ENCODE data around the gene ODC1.

The ODC1 gene

GRCh38 chr2:10407432-10407831 lies 40.7 kb downstream of the ODC1 start:
- no peak for TF ChIP-seq CTCF (IDR thresholded peaks at IDR 0.05)
- H3K4me3 Mint-ChIP-seq: no peak overlapping the region
- DNase-seq: no peak
- H3K27ac Mint-ChIP-seq: no peak overlapping the region
- peaks cover 3% of the 10 kb centered on the region for H3K36me3 Mint-ChIP-seq (ENCODE audit: low read depth)
- no peaks in the 10 kb centered on the region for H3K9me3 Mint-ChIP-seq
- H3K4me1 Mint-ChIP-seq: peaks cover 52% of the 10 kb centered on the region
- peaks cover 19% of the 10 kb centered on the region for H3K27me3 Mint-ChIP-seq (ENCODE audit: low read depth, poor library complexity)

- no peak for TF ChIP-seq CTCF (IDR thresholded peaks at IDR 0.05)
- DNase-seq: no peak
- Mint-ChIP-seq H3K9me3 (no peaks in the 10 kb centered on the region), H3K27me3 (ENCODE audit: low read depth, poor library complexity) (peaks cover 19% of the 10 kb centered on the region), H3K27ac (no peak overlapping the region), H3K4me3 (no peak overlapping the region), H3K4me1 (peaks cover 52% of the 10 kb centered on the region), H3K36me3 (ENCODE audit: low read depth) (no peaks in the 10 kb centered on the region)
These were observed 41.5 kb downstream of the ODC1 start for GRCh38 chr2:10406491-10407188.

GRCh38 chr2:10406016-10406415 lies 42.1 kb downstream of the ODC1 start:
- H3K4me1 Mint-ChIP-seq: peaks cover 52% of the 10 kb centered on the region
- peaks cover 19% of the 10 kb centered on the region for H3K27me3 Mint-ChIP-seq (ENCODE audit: low read depth, poor library complexity)
- no peaks in the 10 kb centered on the region for H3K9me3 Mint-ChIP-seq
- DNase-seq: no peak
- TF ChIP-seq CTCF (IDR thresholded peaks at IDR 0.05): no peak
- no peak overlapping the region for H3K27ac Mint-ChIP-seq
- H3K4me3 Mint-ChIP-seq: no peak overlapping the region
- H3K36me3 Mint-ChIP-seq (ENCODE audit: low read depth): peaks cover 5% of the 10 kb centered on the region

- no peak overlapping the region for H3K27ac Mint-ChIP-seq
- no peaks in the 10 kb centered on the region for H3K9me3 Mint-ChIP-seq
- peaks cover 19% of the 10 kb centered on the region for H3K27me3 Mint-ChIP-seq (ENCODE audit: low read depth, poor library complexity)
- peaks cover 5% of the 10 kb centered on the region for H3K36me3 Mint-ChIP-seq (ENCODE audit: low read depth)
- no peak overlapping the region for H3K4me3 Mint-ChIP-seq
- peaks cover 48% of the 10 kb centered on the region for H3K4me1 Mint-ChIP-seq
- TF ChIP-seq CTCF (IDR thresholded peaks at IDR 0.05): no peak
- DNase-seq: no peak
These were observed 42.7 kb downstream of the ODC1 start for GRCh38 chr2:10405448-10405847.

- no peaks in the 10 kb centered on the region for H3K9me3 Mint-ChIP-seq
- peaks cover 19% of the 10 kb centered on the region for H3K27me3 Mint-ChIP-seq (ENCODE audit: low read depth, poor library complexity)
- H3K4me1 Mint-ChIP-seq: peaks cover 41% of the 10 kb centered on the region
- no peak for DNase-seq
- no peak for TF ChIP-seq CTCF (IDR thresholded peaks at IDR 0.05)
- no peak overlapping the region for H3K4me3 Mint-ChIP-seq
- no peak overlapping the region for H3K27ac Mint-ChIP-seq
- peaks cover 11% of the 10 kb centered on the region for H3K36me3 Mint-ChIP-seq (ENCODE audit: low read depth)
These were observed 43.6 kb downstream of the ODC1 start for GRCh38 chr2:10404324-10405143.

Data from nephron progenitor cell (in vitro differentiated cells).